Measurements from ENCODE around the gene CCT6B.

DNA sequence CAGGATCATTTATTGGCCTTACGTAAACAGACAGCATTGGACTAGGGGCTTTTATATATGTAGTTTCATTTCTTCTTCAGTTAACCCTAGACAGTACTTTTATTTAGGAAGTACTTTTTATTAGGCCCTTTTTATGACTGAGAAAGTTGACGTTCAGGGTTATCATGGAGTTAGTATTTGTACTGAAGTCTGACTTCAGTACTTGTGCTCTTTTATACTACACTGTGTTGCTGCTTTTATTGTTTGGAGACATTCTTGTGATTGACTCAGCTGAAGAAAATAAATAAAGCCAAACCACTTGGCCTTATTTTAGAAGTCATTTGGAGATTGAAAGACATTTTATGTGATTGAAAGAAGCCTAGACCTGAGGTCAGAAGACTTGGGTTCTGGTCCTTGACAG is 26.0 kb upstream of the CCT6B start:
- TF ChIP-seq POLR2A (IDR thresholded peaks at IDR 0.05; ENCODE audit: low read length) = no peak
- no peak for TF ChIP-seq GATA1 (IDR thresholded peaks at IDR 0.05; ENCODE audit: low read depth, low read length)

All from erythroblast (primary cell).